ENCODE results near the gene HTR3E.
"Not testable (repeated sequence)": the region's sequence is repeated elsewhere in the genome, so short reads cannot be mapped to it uniquely, and the experiment has no call there.

HTR3E gene

GRCh38 chr3:184099806-184100686 lies 3.2 kb downstream of the HTR3E start:
- in situ Hi-C loops (cut with MboI; ENCODE audit: low pct_unique_long_range_greater_than_20kb, low sequenced_read_pairs), result loop anchor here (25.0 kb wide), 1 partner anchor 188 kb away; no protein-coding TSS in a partner anchor
- DNase-seq, result no peak

DNA sequence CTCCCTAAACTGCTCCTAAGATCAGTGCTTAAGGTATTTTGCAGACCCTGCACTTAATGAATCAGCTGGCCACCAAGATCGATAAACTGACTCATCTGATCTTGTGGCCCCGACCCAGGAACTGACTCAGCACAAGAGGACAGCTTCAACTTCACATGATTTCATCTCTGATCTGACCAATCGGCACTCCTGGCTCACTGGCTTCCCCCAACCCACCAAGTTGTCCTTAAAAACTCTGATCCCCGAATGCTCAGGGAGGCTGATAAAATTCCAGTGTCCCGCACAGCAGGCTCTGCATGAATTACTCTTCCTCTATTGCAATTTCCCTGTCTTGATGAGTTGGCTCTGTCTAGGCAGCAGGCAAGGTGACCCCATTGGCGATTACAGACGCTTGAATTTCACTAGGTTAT lies 13.5 kb downstream of the HTR3E start:
- peak; percentile 14 for DNase-seq
- in situ Hi-C loops (cut with MboI; ENCODE audit: low pct_unique_long_range_greater_than_20kb, low sequenced_read_pairs), result loop anchor here (25.0 kb wide), 1 partner anchor 198 kb away; no protein-coding TSS in a partner anchor

- in situ Hi-C loops (cut with MboI; ENCODE audit: low pct_unique_long_range_greater_than_20kb, low sequenced_read_pairs), result loop anchor here (25.0 kb wide), 1 partner anchor 204 kb away; no protein-coding TSS in a partner anchor
- DNase-seq, result no peak
Observed at GRCh38 chr3:184116017-184116416, 19.2 kb downstream of the HTR3E start.

DNA sequence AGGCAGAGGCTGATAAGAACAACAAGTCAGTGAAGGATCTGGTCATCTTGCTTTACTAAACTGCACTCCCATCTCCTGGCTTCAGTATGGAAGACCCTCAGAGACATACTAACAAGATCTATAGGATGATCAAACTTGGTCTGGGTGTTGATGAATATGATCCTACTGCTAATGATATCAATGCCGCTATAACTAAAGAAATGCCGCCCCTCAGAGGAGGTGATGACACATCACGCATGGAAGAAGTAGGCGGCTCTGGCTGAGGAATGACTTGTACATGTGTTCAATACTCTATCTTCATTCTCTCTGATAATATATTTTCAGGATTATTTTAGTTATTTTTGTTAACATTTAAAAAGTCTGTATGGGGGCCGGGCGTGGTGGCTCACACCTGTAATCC lies 20.8 kb downstream of the HTR3E start:
- in situ Hi-C loops (cut with MboI; ENCODE audit: low pct_unique_long_range_greater_than_20kb, low sequenced_read_pairs), result loop anchor here (25.0 kb wide), 1 partner anchor 205 kb away; no protein-coding TSS in a partner anchor
- DNase-seq, result peak; percentile 30

DNA sequence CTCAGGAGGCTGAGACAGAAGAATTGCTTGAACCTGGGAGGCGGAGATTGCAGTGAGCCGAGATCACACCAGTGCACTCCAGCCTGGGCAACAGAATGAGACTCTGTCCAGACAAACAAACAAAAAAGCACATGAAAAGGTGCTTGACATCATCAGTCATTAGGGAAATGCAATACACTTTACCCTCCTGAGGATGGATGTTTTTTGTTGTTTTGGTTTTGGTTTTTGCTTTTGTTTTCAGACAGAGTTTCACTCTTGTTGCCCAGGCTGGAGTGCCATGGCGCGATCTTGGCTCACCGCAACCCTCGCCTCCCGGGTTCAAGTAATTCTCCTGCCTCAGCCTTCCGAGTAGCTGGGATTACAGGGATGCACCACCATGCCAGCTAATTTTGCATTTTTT lies 24.2 kb downstream of the HTR3E start:
- in situ Hi-C loops (cut with MboI; ENCODE audit: low pct_unique_long_range_greater_than_20kb, low sequenced_read_pairs), result loop anchor here (25.0 kb wide), 1 partner anchor 209 kb away; no protein-coding TSS in a partner anchor
- DNase-seq, result not testable (repeated sequence)

DNA sequence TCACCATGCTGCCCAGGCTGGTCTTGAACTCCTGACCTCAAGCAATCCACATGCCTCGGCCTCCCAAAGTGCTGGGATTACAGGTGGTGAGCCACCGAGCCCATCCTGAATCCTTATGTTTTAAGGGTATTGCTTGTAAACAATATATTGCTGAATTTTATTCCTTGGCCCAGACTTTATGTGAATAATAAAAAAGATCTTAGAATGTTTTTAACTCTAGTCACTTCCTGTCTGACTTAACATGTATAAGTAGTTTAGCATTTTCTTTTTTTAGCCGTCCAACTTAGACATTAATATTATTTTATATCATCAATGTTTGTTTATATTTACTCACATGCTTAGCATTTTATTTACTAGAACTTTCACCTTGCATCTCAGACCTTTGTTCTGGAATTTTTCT lies 29.1 kb downstream of the HTR3E start:
- in situ Hi-C loops (cut with MboI; ENCODE audit: low pct_unique_long_range_greater_than_20kb, low sequenced_read_pairs), result no loop called here
- DNase-seq, result no peak

- peak; percentile 47 for DNase-seq
- in situ Hi-C loops (cut with MboI; ENCODE audit: low pct_unique_long_range_greater_than_20kb, low sequenced_read_pairs), result no loop called here
Observed at GRCh38 chr3:184129012-184129411, 32.1 kb downstream of the HTR3E start.

- in situ Hi-C loops (cut with MboI; ENCODE audit: low pct_unique_long_range_greater_than_20kb, low sequenced_read_pairs), result no loop called here
- no peak for DNase-seq
Observed at GRCh38 chr3:184132945-184133344, 36.1 kb downstream of the HTR3E start.

- peak; percentile 84 for DNase-seq
- in situ Hi-C loops (cut with MboI; ENCODE audit: low pct_unique_long_range_greater_than_20kb, low sequenced_read_pairs), result no loop called here
Observed at GRCh38 chr3:184133840-184134745, 37.2 kb downstream of the HTR3E start.

- in situ Hi-C loops (cut with MboI; ENCODE audit: low pct_unique_long_range_greater_than_20kb, low sequenced_read_pairs), result no loop called here
- DNase-seq, result no peak
Observed at GRCh38 chr3:184134746-184135148, 37.9 kb downstream of the HTR3E start.

- peak; percentile 93 for DNase-seq
- in situ Hi-C loops (cut with MboI; ENCODE audit: low pct_unique_long_range_greater_than_20kb, low sequenced_read_pairs), result no loop called here
Observed at GRCh38 chr3:184135149-184135910, 38.5 kb downstream of the HTR3E start, which contains the start of gene EIF2B5. Gene EIF2B5 (plus strand): TSS chr3:184135358. CDS start chr3:184135386, 28 bp downstream.

DNA sequence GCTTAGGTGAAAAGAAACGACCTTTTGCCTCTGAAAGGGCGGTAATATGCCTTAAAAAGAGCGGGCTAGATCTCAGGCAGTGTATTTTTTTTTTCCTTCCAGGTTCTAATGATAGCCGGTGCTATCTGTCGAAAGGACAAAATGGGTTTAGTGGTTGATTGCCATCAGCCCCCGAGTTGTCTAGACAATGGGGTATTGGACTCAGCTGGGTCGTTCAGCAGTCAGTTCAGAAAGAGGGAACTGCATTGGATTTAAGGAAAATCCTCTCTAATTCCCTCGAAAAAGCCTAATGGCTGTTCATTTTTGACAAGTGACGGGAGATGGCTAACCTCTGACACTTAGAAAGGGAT lies 39.0 kb downstream of the HTR3E start:
- in situ Hi-C loops (cut with MboI; ENCODE audit: low pct_unique_long_range_greater_than_20kb, low sequenced_read_pairs), result no loop called here
- DNase-seq, result no peak

DNA sequence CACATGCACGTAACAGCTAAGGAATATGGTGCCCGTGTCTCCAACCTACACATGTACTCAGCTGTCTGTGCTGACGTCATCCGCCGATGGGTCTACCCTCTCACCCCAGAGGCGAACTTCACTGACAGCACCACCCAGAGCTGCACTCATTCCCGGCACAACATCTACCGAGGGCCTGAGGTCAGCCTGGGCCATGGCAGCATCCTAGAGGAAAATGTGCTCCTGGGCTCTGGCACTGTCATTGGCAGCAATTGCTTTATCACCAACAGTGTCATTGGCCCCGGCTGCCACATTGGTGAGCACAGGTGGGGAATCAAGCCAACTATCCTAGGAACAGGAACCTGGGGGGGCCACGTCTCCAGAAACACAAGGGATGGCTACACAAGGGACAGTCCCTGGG lies 43.6 kb downstream of the HTR3E start:
- DNase-seq, result no peak
- in situ Hi-C loops (cut with MboI; ENCODE audit: low pct_unique_long_range_greater_than_20kb, low sequenced_read_pairs), result no loop called here

GRCh38 chr3:184142199-184142598 lies 45.3 kb downstream of the HTR3E start:
- no peak for DNase-seq
- in situ Hi-C loops (cut with MboI; ENCODE audit: low pct_unique_long_range_greater_than_20kb, low sequenced_read_pairs), result no loop called here

GRCh38 chr3:184143327-184143726 lies 46.5 kb downstream of the HTR3E start:
- DNase-seq, result no peak
- in situ Hi-C loops (cut with MboI; ENCODE audit: low pct_unique_long_range_greater_than_20kb, low sequenced_read_pairs), result no loop called here

- in situ Hi-C loops (cut with MboI; ENCODE audit: low pct_unique_long_range_greater_than_20kb, low sequenced_read_pairs), result no loop called here
- no peak for DNase-seq
Observed at GRCh38 chr3:184144505-184144904, 47.6 kb downstream of the HTR3E start.

GRCh38 chr3:184145111-184145524 lies 48.3 kb downstream of the HTR3E start:
- DNase-seq, result peak; percentile 41
- in situ Hi-C loops (cut with MboI; ENCODE audit: low pct_unique_long_range_greater_than_20kb, low sequenced_read_pairs), result no loop called here

GRCh38 chr3:184145751-184146270 lies 48.9 kb downstream of the HTR3E start:
- in situ Hi-C loops (cut with MboI; ENCODE audit: low pct_unique_long_range_greater_than_20kb, low sequenced_read_pairs), result no loop called here
- DNase-seq, result no peak

GRCh38 chr3:184148076-184148475 lies 51.2 kb downstream of the HTR3E start:
- in situ Hi-C loops (cut with MboI; ENCODE audit: low pct_unique_long_range_greater_than_20kb, low sequenced_read_pairs), result no loop called here
- DNase-seq, result no peak
